ENCODE results near the gene NBDY.

NBDY gene

DNA sequence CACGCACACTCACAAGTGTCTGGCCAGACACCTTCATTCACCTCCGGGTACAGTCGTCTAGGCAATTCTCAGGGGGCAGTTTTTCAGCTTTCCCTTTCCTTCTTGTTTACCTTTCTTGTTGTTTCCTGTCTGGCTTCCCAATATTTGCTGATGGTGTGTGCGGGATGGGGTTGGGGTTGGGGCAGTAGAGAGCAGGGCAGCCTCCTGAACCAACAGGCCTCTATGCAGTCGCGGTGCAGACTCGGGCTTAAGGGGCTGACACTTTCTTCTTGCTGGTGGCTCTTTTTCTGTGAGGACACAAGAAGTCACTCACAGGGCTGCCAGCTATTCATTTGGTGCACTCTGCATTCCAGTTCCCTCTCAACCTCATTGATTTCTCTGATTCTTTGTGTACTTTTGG, 56.4 kb downstream of the NBDY start:
- no peak for DNase-seq (ENCODE audit: low read depth)
- in situ Hi-C loops (cut with HindIII; ENCODE audit: low sequenced_read_pairs): no loop called here
- no peak overlapping the region for H3K4me3 ChIP-seq (ENCODE audit: low read depth, low read length)
- TF ChIP-seq, protein P1, sequence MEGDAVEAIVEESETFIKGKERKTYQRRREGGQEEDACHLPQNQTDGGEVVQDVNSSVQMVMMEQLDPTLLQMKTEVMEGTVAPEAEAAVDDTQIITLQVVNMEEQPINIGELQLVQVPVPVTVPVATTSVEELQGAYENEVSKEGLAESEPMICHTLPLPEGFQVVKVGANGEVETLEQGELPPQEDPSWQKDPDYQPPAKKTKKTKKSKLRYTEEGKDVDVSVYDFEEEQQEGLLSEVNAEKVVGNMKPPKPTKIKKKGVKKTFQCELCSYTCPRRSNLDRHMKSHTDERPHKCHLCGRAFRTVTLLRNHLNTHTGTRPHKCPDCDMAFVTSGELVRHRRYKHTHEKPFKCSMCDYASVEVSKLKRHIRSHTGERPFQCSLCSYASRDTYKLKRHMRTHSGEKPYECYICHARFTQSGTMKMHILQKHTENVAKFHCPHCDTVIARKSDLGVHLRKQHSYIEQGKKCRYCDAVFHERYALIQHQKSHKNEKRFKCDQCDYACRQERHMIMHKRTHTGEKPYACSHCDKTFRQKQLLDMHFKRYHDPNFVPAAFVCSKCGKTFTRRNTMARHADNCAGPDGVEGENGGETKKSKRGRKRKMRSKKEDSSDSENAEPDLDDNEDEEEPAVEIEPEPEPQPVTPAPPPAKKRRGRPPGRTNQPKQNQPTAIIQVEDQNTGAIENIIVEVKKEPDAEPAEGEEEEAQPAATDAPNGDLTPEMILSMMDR (IDR thresholded peaks at IDR 0.05; ENCODE audit: low read depth, low read length, missing control alignments): no peak

DNA sequence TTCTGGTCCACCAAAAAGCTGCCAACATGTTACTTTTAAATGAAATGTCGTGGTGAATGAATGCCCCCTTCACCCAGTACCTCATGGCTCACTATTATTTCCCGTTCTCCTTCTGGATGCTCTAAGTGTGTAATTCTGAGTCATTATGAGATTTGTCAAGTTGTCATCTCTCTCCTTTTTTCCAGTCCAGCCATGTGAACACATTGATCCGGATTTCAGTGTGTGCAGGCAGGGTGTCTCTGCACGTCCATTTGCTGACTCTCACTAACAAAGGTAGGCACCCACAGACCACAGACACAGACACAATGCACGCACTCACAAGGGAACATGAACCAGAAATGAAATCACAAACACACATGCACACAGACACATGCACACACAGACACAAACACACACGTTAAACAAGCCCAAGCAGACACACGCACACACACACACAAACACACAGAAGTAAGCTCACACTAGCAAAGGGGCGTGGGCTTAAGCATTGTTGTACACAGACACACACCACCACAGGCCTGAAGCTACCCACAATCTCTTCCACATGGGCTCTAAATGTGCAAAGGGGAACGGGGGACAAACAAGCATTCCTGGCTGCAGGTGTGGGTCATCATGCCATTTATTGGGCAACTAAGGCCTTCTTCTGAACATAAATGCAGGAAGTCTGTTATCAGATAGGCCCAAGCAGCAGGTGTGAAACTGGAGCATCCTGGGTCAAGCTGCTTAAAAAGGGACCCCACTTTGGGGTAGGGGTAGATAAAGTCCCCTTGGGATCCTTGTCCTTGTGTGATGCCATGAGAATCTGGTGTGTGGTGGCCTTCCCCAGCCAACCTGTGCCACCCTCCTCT, 58.1 kb downstream of the NBDY start:
- H3K4me3 ChIP-seq (ENCODE audit: low read depth, low read length): no peak overlapping the region
- TF ChIP-seq, protein P1 (IDR thresholded peaks at IDR 0.05; ENCODE audit: low read depth, low read length, missing control alignments): no peak
- DNase-seq (ENCODE audit: low read depth): no peak
- in situ Hi-C loops (cut with HindIII; ENCODE audit: low sequenced_read_pairs): no loop called here

DNA sequence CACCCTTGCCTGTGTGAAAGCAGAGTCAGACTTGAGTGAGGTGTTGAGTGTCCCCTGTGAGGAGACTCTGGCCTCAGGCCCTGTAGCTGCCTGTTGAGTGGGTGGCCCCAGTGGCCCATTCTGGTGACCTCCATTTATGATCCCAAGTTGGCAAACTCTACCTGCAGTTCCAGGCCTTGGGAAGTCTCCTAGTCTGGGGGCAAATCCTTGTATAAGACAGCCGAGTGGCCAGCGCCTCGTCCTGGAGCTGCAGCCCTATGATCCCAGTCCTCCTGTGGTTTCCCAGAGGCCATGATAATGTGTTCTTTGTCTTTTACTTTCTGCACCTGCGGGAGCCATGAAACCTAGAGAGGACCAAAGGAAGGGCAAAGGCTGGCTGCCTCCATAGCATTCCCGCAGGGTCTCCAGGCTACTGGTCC, 58.7 kb downstream of the NBDY start:
- TF ChIP-seq, protein P1 (IDR thresholded peaks at IDR 0.05; ENCODE audit: low read depth, low read length, missing control alignments): no peak
- DNase-seq (ENCODE audit: low read depth): no peak
- H3K4me3 ChIP-seq (ENCODE audit: low read depth, low read length): no peak overlapping the region
- in situ Hi-C loops (cut with HindIII; ENCODE audit: low sequenced_read_pairs): no loop called here

DNA sequence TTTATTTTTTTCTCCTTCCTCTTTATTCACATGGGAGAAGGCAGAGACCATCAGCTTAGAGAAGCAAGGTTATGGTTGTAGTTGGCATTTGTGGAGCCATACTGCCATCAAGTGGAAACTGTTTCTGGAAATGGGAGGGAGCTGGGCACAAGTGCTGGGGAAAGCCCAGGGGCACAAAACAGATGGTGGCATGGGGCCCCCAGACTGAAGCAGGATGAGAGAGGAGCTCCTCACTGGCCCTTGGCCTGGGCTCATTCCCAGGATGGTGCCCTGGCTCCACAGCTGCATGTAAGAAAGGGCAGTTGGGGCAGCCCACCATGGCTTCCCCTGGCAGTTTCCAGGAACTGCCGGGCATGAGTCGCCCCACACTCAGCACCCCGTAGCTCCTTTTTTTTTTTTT, 59.2 kb downstream of the NBDY start:
- TF ChIP-seq, protein P1 (IDR thresholded peaks at IDR 0.05; ENCODE audit: low read depth, low read length, missing control alignments): no peak
- DNase-seq (ENCODE audit: low read depth): no peak
- no peak overlapping the region for H3K4me3 ChIP-seq (ENCODE audit: low read depth, low read length)

DNA sequence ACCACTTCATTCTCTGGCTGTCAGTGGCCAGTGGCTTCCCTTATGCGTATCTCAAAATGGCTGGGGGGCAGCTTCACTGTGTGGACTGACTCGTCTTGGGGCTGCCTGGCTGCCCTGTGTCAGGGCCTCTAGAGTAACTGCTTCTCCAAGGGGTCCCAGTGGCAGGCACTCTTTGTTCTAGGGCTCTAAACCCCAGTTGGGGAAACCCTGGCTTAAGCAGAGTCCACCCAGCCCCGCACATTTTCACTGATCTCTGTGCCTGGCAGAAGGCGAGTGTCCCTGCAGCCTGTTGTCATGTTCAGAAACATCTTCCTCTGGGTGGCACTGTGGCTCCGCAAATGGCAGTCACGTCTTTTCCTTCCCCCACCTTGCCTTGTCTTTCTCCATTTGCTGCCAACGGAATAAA, 59.7 kb downstream of the NBDY start:
- TF ChIP-seq, protein P1 (IDR thresholded peaks at IDR 0.05; ENCODE audit: low read depth, low read length, missing control alignments): no peak
- in situ Hi-C loops (cut with HindIII; ENCODE audit: low sequenced_read_pairs): no loop called here
- no peak for DNase-seq (ENCODE audit: low read depth)
- H3K4me3 ChIP-seq (ENCODE audit: low read depth, low read length): no peak overlapping the region

More for the DNA sequence above, 59.2 kb downstream of the NBDY start:
- in situ Hi-C loops (cut with HindIII; ENCODE audit: low sequenced_read_pairs): no loop called here

DNA sequence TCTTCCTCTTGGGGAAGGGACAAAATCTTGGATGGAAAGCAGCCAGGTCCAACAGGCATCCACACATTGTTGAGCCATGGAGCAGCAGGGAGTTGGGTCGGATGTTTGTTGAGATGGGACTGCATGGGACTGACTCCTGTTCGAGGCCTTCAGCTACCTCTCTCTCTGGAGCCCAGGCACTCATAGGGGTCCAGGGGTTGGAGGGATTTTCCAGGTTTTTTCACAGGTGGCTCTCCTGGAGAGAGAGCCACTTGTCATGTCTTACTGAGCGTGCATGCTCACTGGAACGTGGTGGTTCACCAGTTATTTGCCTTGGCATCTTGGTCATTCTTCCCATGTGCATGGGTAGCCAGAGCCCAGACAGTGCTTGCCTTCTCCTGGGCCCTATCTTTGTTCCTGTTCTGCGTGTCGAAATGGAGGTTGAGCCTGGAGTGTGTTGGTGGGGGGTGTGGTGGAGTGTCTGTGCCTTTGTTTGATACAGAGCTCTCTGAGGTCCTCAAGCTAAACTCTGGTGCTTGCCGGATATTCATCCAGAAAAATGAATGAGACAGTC, 60.6 kb downstream of the NBDY start:
- TF ChIP-seq, protein P1 (IDR thresholded peaks at IDR 0.05; ENCODE audit: low read depth, low read length, missing control alignments): no peak
- in situ Hi-C loops (cut with HindIII; ENCODE audit: low sequenced_read_pairs): no loop called here
- no peak overlapping the region for H3K4me3 ChIP-seq (ENCODE audit: low read depth, low read length)
- DNase-seq (ENCODE audit: low read depth): no peak

All from astrocyte of the cerebellum (primary cell).